NCI-H187 treated with DMSO at 0.1 percent for 48 hours (cell line): ENCODE measurements around the gene GRB10.

Source experiments
- DNase-seq: peaks from one replicate; lab custom pipeline; 2025; lab: John Stamatoyannopoulos, UW

Gene GRB10

GRCh38 chr7:50653126-50653864, 129.4 kb downstream of the GRB10 start:
- DNase-seq, result no peak

DNA sequence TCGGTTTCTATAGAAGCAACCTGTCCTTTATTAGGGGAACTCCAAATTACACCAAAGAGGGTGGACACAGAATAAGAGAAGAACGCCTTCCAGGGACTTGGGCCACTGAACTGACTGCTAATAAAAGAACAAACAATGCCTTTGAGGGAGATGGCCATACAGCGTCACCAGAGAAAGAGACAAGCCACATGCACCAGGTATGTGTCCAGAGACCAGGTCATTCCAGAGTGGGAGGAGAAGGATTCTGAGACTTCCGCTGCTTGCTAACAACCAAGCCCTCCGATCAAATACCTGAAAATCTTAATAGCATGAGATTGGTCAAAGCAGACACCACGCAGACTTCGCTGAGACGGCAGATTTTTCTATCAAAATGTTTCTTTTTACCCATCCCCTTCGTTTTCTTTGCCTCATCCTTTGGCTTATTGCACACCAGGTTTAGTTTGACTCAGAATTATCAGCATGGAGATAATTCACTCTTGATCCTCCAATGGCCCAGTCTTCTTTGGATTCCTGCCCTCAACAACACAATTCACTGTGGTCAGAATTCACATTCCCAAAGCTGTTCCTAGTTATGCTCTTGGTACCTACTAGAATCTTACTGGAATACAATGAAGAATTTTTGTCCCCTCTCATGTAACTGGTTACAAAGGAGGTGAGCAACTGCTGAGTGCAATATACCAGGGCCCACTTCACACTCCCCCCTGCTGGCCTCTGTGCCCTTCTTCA, 130.1 kb downstream of the GRB10 start:
- no peak for DNase-seq

DNA sequence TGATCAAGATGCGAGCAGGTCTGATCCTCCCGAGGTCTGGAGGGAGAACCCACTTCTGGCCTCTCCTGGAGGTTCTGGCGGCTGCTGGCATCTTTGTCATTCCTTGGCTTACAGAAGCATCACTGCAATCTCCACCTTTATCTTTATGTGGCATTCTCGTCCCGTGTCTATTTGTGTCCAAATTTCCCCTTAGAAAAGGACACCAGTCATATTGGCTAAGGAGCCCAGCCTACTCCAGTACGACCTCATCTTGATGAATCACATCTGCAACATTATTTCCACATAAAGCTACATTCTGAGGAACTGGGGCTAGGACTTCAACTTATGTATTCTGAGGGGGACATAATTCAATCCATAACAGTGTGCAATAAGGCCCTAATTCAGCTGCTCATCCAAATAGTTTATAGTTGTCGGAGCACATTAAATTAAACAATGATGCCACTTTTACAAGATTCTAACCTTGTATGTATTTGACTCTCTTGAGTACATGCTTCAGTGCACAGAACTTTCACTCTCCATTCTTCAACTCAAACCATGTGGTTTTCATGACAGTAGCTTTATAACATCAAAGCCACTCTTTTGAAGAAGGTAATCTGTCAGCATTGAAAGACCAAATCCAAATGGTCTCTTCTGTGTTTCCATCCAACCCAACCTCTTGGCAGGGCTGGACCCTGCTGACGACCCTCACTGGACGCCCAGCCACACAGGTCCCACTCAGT, 131.3 kb downstream of the GRB10 start:
- DNase-seq, result no peak

DNA sequence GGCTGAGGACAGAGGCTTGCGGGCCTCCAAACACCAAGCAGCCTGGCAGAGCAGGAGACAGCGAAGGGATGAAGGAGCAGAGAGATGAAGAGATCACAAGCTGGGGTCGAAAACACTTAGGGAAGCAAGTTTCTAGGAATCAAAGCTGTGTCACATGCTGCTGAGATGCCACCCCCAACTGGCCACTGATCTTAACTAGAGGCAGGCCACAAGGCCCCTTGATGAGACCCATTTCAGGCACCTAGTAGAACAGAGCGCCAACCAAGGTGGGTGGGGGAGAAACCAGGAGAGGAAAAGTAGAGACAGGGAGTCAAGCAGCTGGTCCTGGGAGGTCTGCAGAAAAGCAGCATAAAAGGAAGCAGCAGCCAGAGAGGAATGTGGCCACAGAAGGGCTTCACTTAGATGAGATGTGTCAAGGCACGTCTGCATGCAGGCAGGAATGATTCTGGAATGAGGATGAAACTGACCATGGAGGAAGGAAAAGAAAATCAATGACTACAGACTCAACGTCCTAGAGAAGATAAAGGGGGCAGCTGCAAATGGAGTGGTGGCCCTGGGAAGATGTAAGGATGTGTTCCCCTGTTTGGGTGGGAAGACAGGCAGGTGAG, 132.5 kb downstream of the GRB10 start:
- no peak for DNase-seq

GRCh38 chr7:50649259-50649885, 133.3 kb downstream of the GRB10 start:
- no peak for DNase-seq

DNA sequence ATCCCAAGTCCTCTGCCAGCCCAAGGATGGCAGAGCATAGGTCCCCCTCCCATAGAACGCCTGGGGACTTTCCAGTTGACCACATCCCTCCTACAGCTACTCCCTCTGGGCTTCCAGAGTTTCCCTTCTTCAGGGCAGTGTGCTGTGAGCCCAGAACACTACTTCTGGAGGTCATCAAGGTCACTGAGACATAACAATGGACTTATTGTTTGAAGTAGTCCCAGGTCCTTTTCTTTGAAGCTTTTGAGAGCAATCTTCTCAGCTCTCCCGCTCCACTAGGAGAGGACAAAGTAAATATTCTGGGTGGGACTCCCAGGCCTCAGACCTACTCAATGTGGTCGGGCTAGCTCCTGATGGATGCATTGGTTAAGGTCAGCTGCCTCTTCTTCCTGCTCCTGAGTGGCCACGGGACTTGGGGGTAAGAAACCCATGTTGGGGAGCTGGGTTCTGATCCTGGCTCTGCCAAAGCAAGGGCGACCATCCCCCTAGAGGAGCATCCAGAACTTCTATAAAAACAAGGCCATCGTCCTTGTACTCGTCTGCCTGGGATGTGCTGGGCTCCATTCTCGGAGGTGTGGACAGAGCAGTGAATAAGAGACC, 134.0 kb downstream of the GRB10 start:
- no peak for DNase-seq

DNA sequence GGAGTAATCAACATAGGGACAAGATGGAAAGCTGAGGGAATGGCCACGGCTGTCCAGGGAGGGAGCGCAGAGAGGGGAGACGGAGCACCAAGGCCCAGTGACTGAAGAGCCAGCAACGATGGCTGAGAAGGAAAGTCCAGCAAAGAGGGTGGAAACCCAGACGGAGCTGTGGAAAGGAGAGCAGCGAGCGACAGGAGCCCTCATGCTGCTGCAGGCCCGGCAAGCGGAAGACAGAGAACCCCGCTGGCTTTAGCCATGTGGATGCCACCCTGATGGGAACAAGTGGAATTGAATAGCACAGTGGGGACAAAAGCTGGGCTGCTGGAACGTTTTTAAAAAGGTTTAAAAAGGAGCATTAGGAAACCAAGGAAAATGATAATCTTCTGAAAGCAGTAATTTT, 134.6 kb downstream of the GRB10 start:
- no peak for DNase-seq

DNA sequence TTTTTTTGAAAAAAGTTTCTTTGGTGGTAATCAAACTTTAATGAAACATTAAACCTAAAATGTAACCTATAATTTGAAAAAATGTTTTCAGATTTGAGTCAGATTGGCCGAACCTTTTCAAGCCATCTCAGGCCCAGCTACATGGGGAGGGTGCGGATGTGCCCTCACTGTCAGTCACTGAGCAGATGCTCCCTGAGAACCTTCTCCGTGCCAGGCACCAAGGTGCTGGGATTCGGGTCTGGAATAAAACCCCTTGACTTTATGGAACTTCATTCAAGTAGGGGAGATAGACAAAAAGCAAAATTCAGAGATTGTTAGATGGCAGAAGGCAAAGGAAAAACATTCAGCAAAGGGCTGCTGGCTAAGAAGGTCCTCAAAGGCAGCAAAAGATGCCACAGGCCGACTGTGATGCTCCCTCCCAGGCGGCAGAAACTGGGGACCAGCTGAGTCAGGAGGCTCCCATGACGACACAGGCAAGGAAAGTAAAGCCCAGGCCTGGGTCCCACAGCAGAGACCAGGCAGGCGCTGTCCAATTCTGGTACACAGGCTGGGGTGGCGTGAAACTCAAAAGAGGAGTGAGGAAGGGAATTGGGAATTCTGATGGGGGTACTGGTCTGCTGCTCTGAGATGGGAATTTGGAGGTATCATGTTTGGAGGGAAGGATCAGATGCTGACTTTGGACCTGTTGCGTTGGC, 135.3 kb downstream of the GRB10 start:
- DNase-seq, result no peak

DNA sequence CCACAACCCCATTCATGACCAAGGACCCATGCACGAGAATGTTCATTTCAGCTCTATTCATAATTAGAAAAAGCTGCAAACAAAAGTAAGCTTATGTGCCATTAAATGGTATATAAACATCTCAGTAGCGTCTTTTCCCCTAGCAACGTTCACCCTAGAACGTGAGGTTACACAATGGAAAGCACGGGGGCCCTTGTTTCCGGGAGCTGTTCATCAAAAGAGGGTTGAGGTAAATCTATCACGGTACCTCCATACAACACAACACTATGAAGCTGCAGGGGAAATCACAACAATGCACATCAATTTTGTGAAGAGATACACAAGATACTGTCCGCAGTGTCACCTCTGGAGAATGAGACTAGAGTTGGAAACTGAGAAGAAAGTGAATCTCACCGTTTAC, 136.6 kb downstream of the GRB10 start:
- DNase-seq, result no peak

GRCh38 chr7:50645186-50645585, 137.5 kb downstream of the GRB10 start:
- no peak for DNase-seq

GRCh38 chr7:50644586-50644985, 138.1 kb downstream of the GRB10 start:
- DNase-seq, result no peak

GRCh38 chr7:50644114-50644513, 138.6 kb downstream of the GRB10 start:
- no peak for DNase-seq

- DNase-seq, result no peak
Observed at GRCh38 chr7:50641442-50642405, 141.0 kb downstream of the GRB10 start.

DNA sequence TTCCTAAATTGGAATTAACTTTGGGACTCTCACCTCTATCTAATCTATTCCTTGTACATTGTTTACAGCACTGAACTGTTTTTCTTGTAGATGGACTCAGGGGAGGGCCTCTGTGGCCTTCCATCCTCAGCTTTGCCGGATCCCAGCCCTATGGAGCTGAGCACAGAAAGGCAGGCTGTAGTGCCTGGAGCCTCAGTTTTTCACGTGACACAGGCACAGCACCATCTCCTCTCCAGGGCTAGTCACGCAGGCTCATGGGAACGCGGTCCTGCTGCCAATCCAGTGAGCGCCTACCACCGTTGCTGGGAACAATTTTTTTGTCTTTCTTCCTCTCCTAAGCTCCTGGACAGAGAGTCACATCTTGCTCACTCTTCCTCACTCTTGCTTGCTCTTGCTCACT, 141.9 kb downstream of the GRB10 start:
- DNase-seq, result no peak

GRCh38 chr7:50640256-50640655, 142.4 kb downstream of the GRB10 start:
- DNase-seq, result no peak

DNA sequence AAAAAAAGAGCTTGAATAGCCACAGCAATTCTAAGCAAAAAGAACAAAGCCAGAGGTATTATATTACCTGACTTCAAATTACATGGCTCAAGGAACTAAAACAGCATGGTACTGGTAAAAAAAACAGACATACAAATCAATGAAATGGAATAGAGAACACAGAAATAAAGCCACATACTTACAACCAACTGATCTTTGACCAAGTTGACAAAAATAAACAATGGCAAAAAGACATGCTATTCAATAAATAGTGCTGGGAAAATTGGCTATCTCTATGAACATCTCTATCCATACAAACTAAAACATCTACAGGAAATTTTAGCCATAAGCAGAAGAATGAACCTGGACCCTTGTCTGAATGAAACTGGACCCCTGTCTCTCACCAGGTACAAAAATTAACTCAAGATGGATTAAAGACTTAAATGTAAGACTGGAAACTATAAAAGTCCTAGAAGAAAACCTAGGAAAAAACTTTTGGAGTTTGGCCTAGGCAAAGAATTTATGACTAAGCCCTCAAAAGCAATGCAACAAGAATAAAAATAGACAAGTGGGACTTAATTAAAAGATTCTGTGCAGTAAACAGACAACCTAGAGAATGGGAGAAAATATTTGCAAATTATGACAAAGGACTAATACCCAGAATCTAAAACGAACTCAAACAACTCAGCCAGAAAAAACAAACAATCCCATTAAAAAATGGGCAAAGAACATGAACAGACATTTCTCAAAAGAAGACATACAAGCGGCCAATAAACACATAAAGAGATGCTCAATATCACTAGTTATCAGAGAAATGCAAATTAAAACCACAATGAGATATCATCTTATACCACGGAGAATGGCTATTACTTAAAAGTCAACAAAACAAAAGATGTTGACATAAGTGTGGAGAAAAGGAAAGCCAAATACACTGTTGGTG, 144.7 kb downstream of the GRB10 start:
- no peak for DNase-seq

DNA sequence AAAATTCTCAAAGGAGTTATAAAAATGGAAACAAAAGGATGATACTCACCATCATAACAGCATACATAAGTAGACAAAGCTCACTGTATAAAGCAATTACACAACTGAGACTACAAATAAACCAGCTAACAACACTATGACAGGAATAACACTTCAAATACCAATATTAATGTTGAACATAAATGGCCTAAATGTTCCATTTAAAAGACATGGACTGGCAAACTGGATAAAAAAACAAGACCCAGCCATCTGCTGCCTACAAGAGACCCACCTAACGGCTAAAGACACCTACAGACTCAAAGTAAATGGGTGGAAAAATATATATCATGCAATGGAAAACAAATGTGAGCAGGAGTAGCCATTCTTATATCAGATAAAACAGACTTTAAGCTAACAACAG, 148.3 kb downstream of the GRB10 start:
- DNase-seq, result no peak

GRCh38 chr7:50633414-50633710, 149.3 kb downstream of the GRB10 start:
- no peak for DNase-seq
